IMR-90 (cell line): ENCODE results near the gene IL2RG. TPM values are rescaled to one million over a fixed set of nuclear protein-coding genes. Genes with fewer than 3 reads are reported as not detected.

Experiments
- ATAC-seq: fragments of 200-7000 bp; cut with Tn5 transposase; 2 replicates; pipeline ENCODE4 v1.9.1; 2020; ENCODE audit warnings: low read depth, mild to moderate bottlenecking, moderate library complexity
- BruUV-seq: library from RNA; stranded (reverse); fragments of 400-500 nt; replicated peaks from 2 replicates; lab custom pipeline; 2021; lab: Mats Ljungman, UMichigan
- CTCF ChIA-PET: fragments of 300-600 bp; formaldehyde crosslinking; extraction: SDS; loops from one replicate; lab custom pipeline; 2021; ENCODE audit warnings: antibody characterized with exemption; lab: Yijun Ruan, JAX
- POLR2A ChIA-PET: fragments of 300-600 bp; sonication (Branson Sonifier 250); formaldehyde crosslinking; loops from one replicate; lab custom pipeline; 2022; ENCODE audit warnings: antibody characterized with exemption; ENCODE audit not compliant: unreplicated experiment; lab: Charles Lee
- DNase-seq: peaks from one replicate; pipeline ENCODE4 v3.0.0; 2013
- H2AFZ ChIP-seq: replicated peaks from 2 replicates; pipeline ENCODE3; 2013; ENCODE audit warnings: low read length, mild to moderate bottlenecking; ENCODE audit not compliant: poor library complexity
- H2AK5ac ChIP-seq: 2 replicates; pipeline ENCODE4 v1.6.1; 2013; ENCODE audit warnings: low read depth, low read length, inconsistent platforms
- H2AK9ac ChIP-seq: replicated peaks from 2 replicates; pipeline ENCODE3; 2013; ENCODE audit warnings: mild to moderate bottlenecking, low read depth, low read length, moderate library complexity; ENCODE audit not compliant: poor library complexity
- H2BK120ac ChIP-seq: 2 replicates; pipeline ENCODE4 v1.6.1; 2013; ENCODE audit warnings: low read depth, low read length, inconsistent platforms
- H2BK15ac ChIP-seq: 3 replicates; pipeline ENCODE4 v1.6.1; 2013; ENCODE audit warnings: low read depth, low read length, inconsistent platforms
- H2BK20ac ChIP-seq: 2 replicates; pipeline ENCODE4 v1.6.1; 2013; ENCODE audit warnings: low read depth, mild to moderate bottlenecking, inconsistent platforms, low read length, moderate library complexity
- H2BK5ac ChIP-seq: 2 replicates; pipeline ENCODE4 v1.6.1; 2013; ENCODE audit warnings: mild to moderate bottlenecking, low read depth, low read length, inconsistent platforms; ENCODE audit not compliant: poor library complexity, severe bottlenecking
- H3K14ac ChIP-seq: replicated peaks from 2 replicates; pipeline ENCODE4 v1.6.1; 2013; ENCODE audit warnings: low read depth, low read length, inconsistent platforms
- H3K18ac ChIP-seq: 2 replicates; pipeline ENCODE4 v1.6.1; 2013; ENCODE audit warnings: low read depth, low read length, control low read depth
- H3K23ac ChIP-seq: 2 replicates; pipeline ENCODE4 v1.6.1; 2013; ENCODE audit warnings: low read depth, low read length, inconsistent platforms
- H3K27ac ChIP-seq: 2 replicates; pipeline ENCODE4 v1.5.1; 2013; ENCODE audit warnings: mild to moderate bottlenecking, control low read depth, low read length; ENCODE audit not compliant: insufficient read depth
- H3K27me3 ChIP-seq: 2 replicates; pipeline ENCODE4 v1.6.1; 2013; ENCODE audit warnings: low read length; ENCODE audit not compliant: control insufficient read depth, insufficient read depth
- H3K36me3 ChIP-seq: 2 replicates; pipeline ENCODE4 v1.6.1; 2013; ENCODE audit warnings: low read length, mixed read lengths; ENCODE audit not compliant: control insufficient read depth, insufficient read depth
- H3K4ac ChIP-seq: 2 replicates; pipeline ENCODE4 v1.6.1; 2013; ENCODE audit warnings: low read depth, low read length, inconsistent platforms
- H3K4me1 ChIP-seq: 2 replicates; pipeline ENCODE4 v1.6.1; 2013; ENCODE audit warnings: low read length, mixed read lengths; ENCODE audit not compliant: control insufficient read depth, insufficient read depth
- H3K4me2 ChIP-seq: 2 replicates; pipeline ENCODE4 v1.6.1; 2013; ENCODE audit warnings: low read depth, mild to moderate bottlenecking, control low read depth, low read length, moderate library complexity
- H3K4me3 ChIP-seq: 2 replicates; pipeline ENCODE4 v1.5.1; 2013; ENCODE audit warnings: low read depth, mild to moderate bottlenecking, control low read depth, low read length, moderate library complexity; ENCODE audit not compliant: insufficient read depth
- H3K56ac ChIP-seq: 2 replicates; pipeline ENCODE4 v1.6.1; 2013; ENCODE audit warnings: low read length, inconsistent platforms; ENCODE audit not compliant: insufficient read depth; ENCODE audit errors: extremely low read depth
- H3K79me1 ChIP-seq, 2 experiments: 2 replicates each; pipeline ENCODE4 v1.6.1; 2013; ENCODE audit warnings: low read length in 2 of 2, inconsistent platforms in 1 of 2, low read depth in 1 of 2
- H3K9ac ChIP-seq: 2 replicates; pipeline ENCODE4 v1.6.1; 2013; ENCODE audit warnings: low read depth, low read length, control low read depth
- H3K9me1 ChIP-seq: 2 replicates; pipeline ENCODE4 v1.6.1; 2013; ENCODE audit warnings: low read length, inconsistent platforms; ENCODE audit not compliant: insufficient read depth
- H3K9me3 ChIP-seq: 2 replicates; pipeline ENCODE4 v1.6.1; 2013; ENCODE audit warnings: low read length; ENCODE audit not compliant: control insufficient read depth, insufficient read depth
- H4K20me1 ChIP-seq: 2 replicates; pipeline ENCODE4 v1.6.1; 2013; ENCODE audit warnings: low read length, inconsistent platforms; ENCODE audit not compliant: insufficient read depth
- H4K5ac ChIP-seq: 2 replicates; pipeline ENCODE4 v1.6.1; 2013; ENCODE audit warnings: mild to moderate bottlenecking, low read depth, low read length, control low read depth
- H4K8ac ChIP-seq, 2 experiments: 2 replicates each; pipeline ENCODE4 v1.6.1; 2013; ENCODE audit warnings: low read depth in 2 of 2, low read length in 2 of 2, control low read depth in 1 of 2, inconsistent platforms in 1 of 2
- H4K91ac ChIP-seq: 2 replicates; pipeline ENCODE4 v1.6.1; 2013; ENCODE audit warnings: low read depth, low read length, inconsistent platforms; ENCODE audit not compliant: insufficient read depth
- BHLHE40 ChIP-seq: fragments of 150-350 bp; IDR thresholded peaks from 2 replicates; pipeline ENCODE4 v1.6.1; 2016; ENCODE audit warnings: mild to moderate bottlenecking, low read depth, low read length
- MAFK ChIP-seq: IDR thresholded peaks from 2 replicates; pipeline ENCODE4 v1.6.1; 2012; ENCODE audit warnings: low read depth, low read length, improper control_type of control experiment
- POLR2A ChIP-seq: IDR thresholded peaks from 2 replicates; pipeline ENCODE4 v1.6.1; 2012; ENCODE audit warnings: mild to moderate bottlenecking, low read depth, low read length
- RCOR1 ChIP-seq: IDR thresholded peaks from 2 replicates; pipeline ENCODE4 v1.6.1; 2012; ENCODE audit warnings: mild to moderate bottlenecking, low read length, improper control_type of control experiment; ENCODE audit not compliant: insufficient replicate concordance
- RFX5 ChIP-seq: IDR thresholded peaks from 2 replicates; pipeline ENCODE4 v1.8.0; 2012; ENCODE audit warnings: low read depth, mild to moderate bottlenecking, low read length, moderate library complexity
- WGBS, 2 experiments: methylation state at CpG; one replicate each; pipeline versions ENCODE4 v1.1.5 to v1.1.7; 2013; ENCODE audit warnings: missing lambda C conversion rate in 2 of 2; ENCODE audit not compliant: insufficient read length in 1 of 2; ENCODE audit errors: extremely low coverage in 2 of 2; 5-methylcytosine and 5-hydroxymethylcytosine counted together
- dilution Hi-C: fragments of 300-500 bp; cut with HindIII; formaldehyde crosslinking; loops from one replicate; pipeline ENCODE4 v1.14.3; 2018; ENCODE audit warnings: low sequenced_read_pairs; ENCODE audit not compliant: unreplicated experiment
- in situ Hi-C: fragments of 300-500 bp; cut with MboI; formaldehyde crosslinking; loops from 3 replicates; pipeline ENCODE4 v1.14.3; 2019; ENCODE audit warnings: low sequenced_read_pairs, inconsistent platforms, mixed read lengths
- intact Hi-C: fragments of 100-400 bp; cut with micrococcal nuclease; formaldehyde crosslinking; loops from 2 replicates; pipeline ENCODE4 v1.10.0; 2022
- polyA plus RNA-seq, 3 experiments: library from polyadenylated mRNA; depleted of rRNA; stranded (reverse); fragments of >200 nt; gene quantifications; 2 replicates each; pipeline ENCODE4 v1.2.3, GENCODE V29; 2012; ENCODE audit warnings: low replicate concordance in 1 of 3
- total RNA-seq: library from RNA; depleted of rRNA; stranded (reverse); fragments of >200 nt; gene quantifications from 2 replicates; pipeline ENCODE4 v1.2.3, GENCODE V29; 2012
- TF ChIP-seq, protein P1 (sequence below): conservative IDR thresholded peaks from 2 replicates; pipeline ENCODE4 v1.5.1; 2012; ENCODE audit warnings: mild to moderate bottlenecking, low read depth, low read length, improper control_type of control experiment
- TF ChIP-seq, protein P2 (sequence below): fragments of 150-350 bp; IDR thresholded peaks from 2 replicates; pipeline ENCODE4 v1.6.1; 2016; ENCODE audit warnings: low read depth, mild to moderate bottlenecking, low read length, moderate library complexity, borderline replicate concordance

Gene IL2RG
- total and polyA plus RNA-seq, 2 of the 4 experiments (the other 2 are of a cell fraction) = not detected

DNA sequence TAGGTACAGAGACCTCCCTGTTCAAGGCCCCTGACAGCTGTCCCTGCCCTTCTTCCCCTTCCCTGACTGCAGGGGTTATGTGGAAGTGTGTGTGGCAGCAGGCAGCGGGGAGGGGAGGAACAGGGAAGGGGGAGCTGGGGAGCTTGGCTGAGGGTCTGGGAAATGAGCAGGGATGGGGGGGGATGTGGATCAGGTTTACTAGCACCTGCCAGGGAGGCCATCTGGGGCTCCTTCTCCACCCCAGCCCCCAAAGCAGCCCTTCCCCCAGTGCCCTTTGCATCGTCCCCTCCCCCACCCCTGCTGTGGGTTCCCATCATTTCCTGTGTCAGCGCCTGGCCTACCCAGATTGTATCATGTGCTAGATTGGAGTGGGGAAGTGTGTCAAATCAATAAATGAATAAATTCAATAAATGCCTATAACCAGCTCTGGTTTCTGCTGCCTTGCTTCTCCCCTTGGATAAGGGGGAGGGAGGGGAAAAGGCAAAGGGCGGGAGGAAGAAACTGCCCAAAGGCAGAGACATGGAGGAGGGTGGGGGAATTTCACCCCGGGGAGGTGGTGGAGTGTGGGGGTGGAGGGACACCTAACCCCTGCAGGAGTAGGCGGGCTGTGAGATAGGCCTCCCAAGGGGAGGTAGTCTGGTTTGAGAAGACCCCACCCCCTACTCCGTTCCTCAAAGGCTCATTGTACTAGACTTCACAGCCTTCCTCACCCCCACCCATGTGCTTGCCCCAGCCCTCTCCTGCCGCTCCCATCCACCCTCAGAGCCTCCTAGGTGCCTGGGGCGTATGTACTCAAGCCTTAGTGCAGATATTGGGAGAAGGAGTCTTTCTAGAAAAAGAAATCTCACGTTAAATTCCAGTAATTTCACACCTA, 8.0 kb downstream of the IL2RG start:
- ChIA-PET CTCF (no interaction called here), POLR2A (no interaction called here)
- Histone ChIP-seq H3K4ac (no peak overlapping the region), H3K18ac (no peak overlapping the region), H4K5ac (0 out of 2 replicates have a peak overlapping the region, but pooled peaks have one; percentile 36), H2AFZ (peak overlapping the region; percentile 54), H2BK20ac (no peak overlapping the region), H3K27me3 (peaks cover 15% of the 10 kb centered on the region), H3K36me3 (no peaks in the 10 kb centered on the region), H2AK5ac (no peak overlapping the region), H3K14ac (peak overlapping the region; percentile 59; the same call in 1 of the 2 replicates), H4K8ac (peak overlapping the region in 1 of 2 experiments; percentile 32; a peak in 1 of 4 replicates), H3K4me1 (no peaks in the 10 kb centered on the region), H2BK120ac (no peak overlapping the region), H2BK15ac (no peak overlapping the region), H3K9me3 (no peaks in the 10 kb centered on the region), H3K4me2 (no peak overlapping the region), H2BK5ac (no peak overlapping the region), H4K20me1 (no peaks in the 10 kb centered on the region), H3K9me1 (no peaks in the 10 kb centered on the region), H3K79me1 (no peaks in the 10 kb centered on the region), H3K23ac (no peak overlapping the region), H3K4me3 (no peak overlapping the region), H3K56ac (no peak overlapping the region), H2AK9ac (peak overlapping the region; percentile 75), H4K91ac (no peak overlapping the region), H3K9ac (no peak overlapping the region), H3K27ac (no peak overlapping the region)
- no peak; the same call in 1 of the 2 replicates for ATAC-seq
- intact Hi-C loops = no loop called here
- in situ Hi-C loops = no loop called here
- BruUV-seq = no TSS peak
- dilution Hi-C loops = no loop called here
- no CpG with 5 or more reads among the region's 10 CpGs for WGBS, 2 experiments
- TF ChIP-seq, protein P1, sequence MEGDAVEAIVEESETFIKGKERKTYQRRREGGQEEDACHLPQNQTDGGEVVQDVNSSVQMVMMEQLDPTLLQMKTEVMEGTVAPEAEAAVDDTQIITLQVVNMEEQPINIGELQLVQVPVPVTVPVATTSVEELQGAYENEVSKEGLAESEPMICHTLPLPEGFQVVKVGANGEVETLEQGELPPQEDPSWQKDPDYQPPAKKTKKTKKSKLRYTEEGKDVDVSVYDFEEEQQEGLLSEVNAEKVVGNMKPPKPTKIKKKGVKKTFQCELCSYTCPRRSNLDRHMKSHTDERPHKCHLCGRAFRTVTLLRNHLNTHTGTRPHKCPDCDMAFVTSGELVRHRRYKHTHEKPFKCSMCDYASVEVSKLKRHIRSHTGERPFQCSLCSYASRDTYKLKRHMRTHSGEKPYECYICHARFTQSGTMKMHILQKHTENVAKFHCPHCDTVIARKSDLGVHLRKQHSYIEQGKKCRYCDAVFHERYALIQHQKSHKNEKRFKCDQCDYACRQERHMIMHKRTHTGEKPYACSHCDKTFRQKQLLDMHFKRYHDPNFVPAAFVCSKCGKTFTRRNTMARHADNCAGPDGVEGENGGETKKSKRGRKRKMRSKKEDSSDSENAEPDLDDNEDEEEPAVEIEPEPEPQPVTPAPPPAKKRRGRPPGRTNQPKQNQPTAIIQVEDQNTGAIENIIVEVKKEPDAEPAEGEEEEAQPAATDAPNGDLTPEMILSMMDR = no peak
- TF ChIP-seq, protein P2, sequence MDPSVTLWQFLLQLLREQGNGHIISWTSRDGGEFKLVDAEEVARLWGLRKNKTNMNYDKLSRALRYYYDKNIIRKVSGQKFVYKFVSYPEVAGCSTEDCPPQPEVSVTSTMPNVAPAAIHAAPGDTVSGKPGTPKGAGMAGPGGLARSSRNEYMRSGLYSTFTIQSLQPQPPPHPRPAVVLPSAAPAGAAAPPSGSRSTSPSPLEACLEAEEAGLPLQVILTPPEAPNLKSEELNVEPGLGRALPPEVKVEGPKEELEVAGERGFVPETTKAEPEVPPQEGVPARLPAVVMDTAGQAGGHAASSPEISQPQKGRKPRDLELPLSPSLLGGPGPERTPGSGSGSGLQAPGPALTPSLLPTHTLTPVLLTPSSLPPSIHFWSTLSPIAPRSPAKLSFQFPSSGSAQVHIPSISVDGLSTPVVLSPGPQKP = no peak
- TF ChIP-seq RCOR1 (no peak), MAFK (no peak), RFX5 (no peak), BHLHE40 (no peak), POLR2A (no peak)
- DNase-seq = no peak
